Measurements from ENCODE around the gene CCDC200. TPM values are rescaled to one million over a fixed set of nuclear protein-coding genes. Genes with fewer than 3 reads are reported as not detected.

The CCDC200 gene
- total RNA-seq, 1 experiment from 2014 or later, result not detected

Other genes with a start within 250 kb of the CCDC200 start
- 2.4 and 5.5 TPM in 2 replicates for gene PTGES3L, start 248.5 kb downstream of the CCDC200 start, total RNA-seq (2014; rRNA removed)
- 9.4 and 9.6 TPM in 2 replicates for gene RUNDC1, start 248.1 kb downstream of the CCDC200 start, total RNA-seq (2014; rRNA removed)
- 676 and 967 TPM in 2 replicates for gene RPL27, start 230.2 kb downstream of the CCDC200 start, total RNA-seq (2014; rRNA removed)
- gene IFI35, start 221.8 kb downstream of the CCDC200 start, total RNA-seq (2014; rRNA removed), result 12.6 and 26.3 TPM in 2 replicates
- 248 and 297 TPM in 2 replicates for gene VAT1, start 206.2 kb downstream of the CCDC200 start, total RNA-seq (2014; rRNA removed)
- gene RND2, start 203.4 kb downstream of the CCDC200 start, total RNA-seq (2014; rRNA removed), result 0.06 TPM in 1 of 2 replicates, not detected in the other
- 41.6 and 52.5 TPM in 2 replicates for gene BRCA1, start 103.3 kb downstream of the CCDC200 start, total RNA-seq (2014; rRNA removed)
- gene NBR1, start 57.4 kb downstream of the CCDC200 start, total RNA-seq (2014; rRNA removed), result 65.2 and 72.0 TPM in 2 replicates
- 2.7 and 5.0 TPM in 2 replicates for gene TMEM106A, start 16.7 kb downstream of the CCDC200 start, total RNA-seq (2014; rRNA removed)
- not detected in 2 replicates for gene RNU2-1, start 5.4 kb upstream of the CCDC200 start, total RNA-seq (2014; rRNA removed)
- gene ARL4D, start 170.4 kb upstream of the CCDC200 start, total RNA-seq (2014; rRNA removed), result 19.8 and 25.6 TPM in 2 replicates